ENCODE data around the gene COL13A1. TPM values are rescaled to one million over a fixed set of nuclear protein-coding genes. Genes with fewer than 3 reads are reported as not detected.

The COL13A1 gene
- total RNA-seq, 4 donors from 2014 or later = 1.2 to 4.2 (median 2.6) TPM

DNA sequence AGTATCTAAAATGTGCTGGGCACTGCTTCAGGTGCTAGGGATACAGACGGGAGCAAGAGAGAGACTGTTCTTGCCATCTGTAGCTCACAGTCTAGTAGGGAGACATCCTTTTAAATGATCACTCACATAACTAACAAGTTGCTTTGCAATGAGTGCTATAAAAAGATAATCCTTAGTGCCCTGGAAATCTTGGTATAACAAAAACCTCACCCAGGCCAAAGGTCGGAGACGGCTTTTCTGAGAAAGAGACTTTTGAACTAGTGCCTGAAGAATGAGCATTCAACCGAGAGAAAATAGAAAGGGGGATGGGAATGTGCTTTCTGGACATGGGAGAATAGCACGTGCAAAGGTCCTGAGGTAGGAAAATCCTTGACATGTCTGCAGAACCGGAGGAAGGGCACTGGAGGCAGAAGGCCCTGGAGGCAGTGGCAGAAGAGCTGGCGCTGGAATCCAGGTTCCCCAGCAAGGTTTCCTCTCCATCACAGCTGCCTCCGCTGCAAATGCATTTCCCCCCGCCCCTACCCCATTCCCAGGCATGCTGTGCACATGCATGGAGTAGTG is 89.4 kb downstream of the COL13A1 start:
- TF ChIP-seq, protein P1, sequence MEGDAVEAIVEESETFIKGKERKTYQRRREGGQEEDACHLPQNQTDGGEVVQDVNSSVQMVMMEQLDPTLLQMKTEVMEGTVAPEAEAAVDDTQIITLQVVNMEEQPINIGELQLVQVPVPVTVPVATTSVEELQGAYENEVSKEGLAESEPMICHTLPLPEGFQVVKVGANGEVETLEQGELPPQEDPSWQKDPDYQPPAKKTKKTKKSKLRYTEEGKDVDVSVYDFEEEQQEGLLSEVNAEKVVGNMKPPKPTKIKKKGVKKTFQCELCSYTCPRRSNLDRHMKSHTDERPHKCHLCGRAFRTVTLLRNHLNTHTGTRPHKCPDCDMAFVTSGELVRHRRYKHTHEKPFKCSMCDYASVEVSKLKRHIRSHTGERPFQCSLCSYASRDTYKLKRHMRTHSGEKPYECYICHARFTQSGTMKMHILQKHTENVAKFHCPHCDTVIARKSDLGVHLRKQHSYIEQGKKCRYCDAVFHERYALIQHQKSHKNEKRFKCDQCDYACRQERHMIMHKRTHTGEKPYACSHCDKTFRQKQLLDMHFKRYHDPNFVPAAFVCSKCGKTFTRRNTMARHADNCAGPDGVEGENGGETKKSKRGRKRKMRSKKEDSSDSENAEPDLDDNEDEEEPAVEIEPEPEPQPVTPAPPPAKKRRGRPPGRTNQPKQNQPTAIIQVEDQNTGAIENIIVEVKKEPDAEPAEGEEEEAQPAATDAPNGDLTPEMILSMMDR (IDR thresholded peaks at IDR 0.05) = no peak
- TF ChIP-seq EP300 (IDR thresholded peaks at IDR 0.05) (no peak), POLR2A (IDR thresholded peaks at IDR 0.05; ENCODE audit: low read depth) (no peak), POLR2AphosphoS5 (IDR thresholded peaks at IDR 0.05) (no peak)
- Histone ChIP-seq H3K36me3 (no peaks in the 10 kb centered on the region), H3K27ac (replicated peaks in 1 of 4) (no peak overlapping the region), H3K4me3 (no peak overlapping the region), H3K27me3 (no peaks in the 10 kb centered on the region), H3K4me1 (peaks cover 0 to 1% (median 0%) of the 10 kb centered on the region in 4 donors), H3K9me3 (no peaks in the 10 kb centered on the region)
- no peak for DNase-seq (ENCODE audit: extremely low spot score)
- intact Hi-C loops (cut with DNase I) = no loop called here
- 96% methylated on average over 9 of the region's 9 CpGs for WGBS

DNA sequence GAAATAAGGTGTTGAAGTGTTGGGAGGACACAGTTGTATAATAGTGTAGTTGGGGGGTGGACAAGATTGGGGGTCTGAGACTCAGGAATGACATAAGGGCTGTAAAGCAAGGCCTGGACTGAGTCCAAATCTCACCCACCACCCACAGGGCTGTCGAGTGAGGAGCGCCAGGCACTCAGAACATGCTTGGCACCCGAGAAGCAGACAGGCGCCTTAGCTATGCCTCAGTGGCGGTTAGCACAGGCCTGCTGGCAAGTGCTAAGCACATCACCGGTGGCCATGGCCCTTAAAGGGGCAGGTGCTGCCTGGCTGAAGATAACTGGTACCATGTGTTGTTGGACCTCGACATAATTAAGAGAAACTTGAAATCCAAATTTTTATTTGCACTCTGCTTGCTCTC is 90.7 kb downstream of the COL13A1 start:
- Histone ChIP-seq H3K27ac (replicated peaks in 1 of 4) (no peak overlapping the region), H3K27me3 (no peaks in the 10 kb centered on the region), H3K4me1 (peaks cover 0 to 5% (median 0%) of the 10 kb centered on the region in 4 donors), H3K36me3 (no peaks in the 10 kb centered on the region), H3K4me3 (no peak overlapping the region), H3K9me3 (no peaks in the 10 kb centered on the region)
- 87% methylated on average over 7 of the region's 7 CpGs for WGBS
- TF ChIP-seq POLR2AphosphoS5 (IDR thresholded peaks at IDR 0.05) = no peak
- TF ChIP-seq POLR2A (IDR thresholded peaks at IDR 0.05; ENCODE audit: low read depth) = no peak
- TF ChIP-seq EP300 (IDR thresholded peaks at IDR 0.05) = no peak
- TF ChIP-seq, protein P1 (IDR thresholded peaks at IDR 0.05) = no peak
- intact Hi-C loops (cut with DNase I) = no loop called here
- DNase-seq (ENCODE audit: extremely low spot score) = no peak

DNA sequence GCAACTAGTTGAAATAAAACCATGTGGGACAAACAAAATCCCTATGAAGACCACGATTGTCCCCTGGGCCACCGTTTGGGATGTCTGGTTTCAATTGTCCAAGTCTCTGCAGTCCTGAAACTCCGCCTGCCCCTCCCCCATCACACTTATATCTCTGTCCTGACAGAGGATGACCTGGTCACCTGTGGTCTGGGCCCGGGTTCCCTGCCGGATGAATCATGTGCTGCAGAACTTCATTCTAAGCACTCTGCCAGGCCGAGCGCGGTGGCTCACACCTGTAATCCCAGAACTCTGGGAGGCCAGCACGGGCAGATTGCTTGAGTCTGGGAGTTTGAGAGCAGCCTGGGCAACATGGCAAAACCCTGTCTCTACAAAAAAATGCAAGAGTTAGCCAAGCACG is 91.1 kb downstream of the COL13A1 start:
- no peak overlapping the region for H3K27ac ChIP-seq (replicated peaks in 1 of 4)
- TF ChIP-seq, protein P1 (IDR thresholded peaks at IDR 0.05) = no peak
- TF ChIP-seq POLR2AphosphoS5 (IDR thresholded peaks at IDR 0.05) (no peak), EP300 (IDR thresholded peaks at IDR 0.05) (no peak), POLR2A (IDR thresholded peaks at IDR 0.05; ENCODE audit: low read depth) (no peak)
- no peak overlapping the region for H3K4me3 ChIP-seq
- H3K27me3 ChIP-seq = no peaks in the 10 kb centered on the region
- H3K36me3 ChIP-seq = no peaks in the 10 kb centered on the region
- intact Hi-C loops (cut with DNase I) = no loop called here
- no peaks in the 10 kb centered on the region for H3K9me3 ChIP-seq
- WGBS = 89% methylated on average over 10 of the region's 10 CpGs
- no peak for DNase-seq (ENCODE audit: extremely low spot score)
- peaks cover 0 to 5% (median 0%) of the 10 kb centered on the region in 4 donors for H3K4me1 ChIP-seq

DNA sequence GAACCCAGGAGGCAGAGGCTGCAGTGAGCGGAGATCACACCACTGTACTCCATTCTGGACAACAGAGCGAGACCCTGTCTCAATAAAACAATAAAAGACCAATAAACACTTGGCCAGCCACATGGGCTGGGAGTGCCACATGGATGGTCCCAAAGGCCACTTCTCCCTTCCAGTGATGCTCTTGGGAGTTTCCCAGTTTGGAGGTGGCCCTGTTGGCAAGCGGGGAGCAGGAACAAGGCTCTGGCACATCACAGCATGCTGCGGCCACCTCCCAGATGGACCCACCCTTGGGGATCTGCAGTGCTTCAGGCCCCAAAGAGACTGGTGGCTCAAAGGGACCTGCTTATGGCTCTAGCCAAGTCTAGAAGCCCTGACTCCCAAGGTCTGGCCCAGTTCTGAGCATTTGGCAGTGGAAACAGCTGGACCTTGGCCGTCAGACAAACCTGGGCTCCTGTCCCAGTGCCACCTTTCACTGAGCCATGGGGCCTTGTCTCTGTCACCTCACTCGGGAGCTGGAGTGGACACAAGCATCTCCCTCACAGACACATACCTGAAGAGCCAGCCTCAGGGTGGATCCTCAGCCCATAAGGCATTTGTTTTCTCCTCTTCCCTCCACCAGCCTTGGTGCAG is 91.7 kb downstream of the COL13A1 start:
- no peak for DNase-seq (ENCODE audit: extremely low spot score)
- Histone ChIP-seq H3K27ac (replicated peaks in 1 of 4) (no peak overlapping the region), H3K27me3 (no peaks in the 10 kb centered on the region), H3K4me3 (no peak overlapping the region), H3K36me3 (no peaks in the 10 kb centered on the region), H3K9me3 (no peaks in the 10 kb centered on the region), H3K4me1 (peaks cover 0 to 5% (median 0%) of the 10 kb centered on the region in 4 donors)
- WGBS = 86% methylated on average over 5 of the region's 6 CpGs
- intact Hi-C loops (cut with DNase I) = no loop called here
- TF ChIP-seq, protein P1 (IDR thresholded peaks at IDR 0.05) = no peak
- no peak for TF ChIP-seq POLR2AphosphoS5 (IDR thresholded peaks at IDR 0.05)
- no peak for TF ChIP-seq POLR2A (IDR thresholded peaks at IDR 0.05; ENCODE audit: low read depth)
- TF ChIP-seq EP300 (IDR thresholded peaks at IDR 0.05) = no peak
